CD14-positive monocyte (primary cell): ENCODE results near the gene DDC. TPM values are rescaled to one million over a fixed set of nuclear protein-coding genes. Genes with fewer than 3 reads are reported as not detected.

Experiments
- DNase-seq, 3 donors: peaks; one replicate each; pipeline ENCODE4 v3.0.0-alpha.2; 2011 to 2022
- H2AFZ ChIP-seq: 2 replicates; pipeline ENCODE4 v1.6.0; 2012; ENCODE audit warnings: mild to moderate bottlenecking, low read depth, low read length, inconsistent platforms; ENCODE audit not compliant: insufficient read depth, poor library complexity, severe bottlenecking
- H3K27ac ChIP-seq, 2 donors: 1 replicate in 1 of 2; 2 replicates in 1 of 2; pipeline ENCODE4 v1.5.1; 2012 to 2013; ENCODE audit warnings: low read length in 2 of 2, control low read depth in 1 of 2, inconsistent platforms in 1 of 2, low read depth in 1 of 2, mild to moderate bottlenecking in 1 of 2
- H3K27me3 ChIP-seq, 2 donors: one replicate each; pipeline versions ENCODE4 v1.6.0 to v1.6.1; 2011 to 2013; ENCODE audit warnings: low read length in 2 of 2; ENCODE audit not compliant: control insufficient read depth in 2 of 2, insufficient read depth in 2 of 2
- H3K36me3 ChIP-seq, 2 donors: replicated peaks in 1 of 2; 1 replicate in 1 of 2; 2 replicates in 1 of 2; pipeline versions ENCODE4 v1.5.1 to v1.6.1; 2012 to 2013; ENCODE audit warnings: low read length in 2 of 2, control low read depth in 1 of 2, inconsistent platforms in 1 of 2, mild to moderate bottlenecking in 1 of 2; ENCODE audit not compliant: insufficient read depth in 2 of 2, control insufficient read depth in 1 of 2
- H3K4me1 ChIP-seq, 2 donors: 1 replicate in 1 of 2; 2 replicates in 1 of 2; pipeline versions ENCODE4 v1.5.1 to v1.6.1; 2012 to 2013; ENCODE audit warnings: low read length in 2 of 2, control low read depth in 1 of 2, inconsistent platforms in 1 of 2, mild to moderate bottlenecking in 1 of 2, moderate library complexity in 1 of 2; ENCODE audit not compliant: insufficient read depth in 2 of 2, control insufficient read depth in 1 of 2
- H3K4me2 ChIP-seq: replicated peaks from 2 replicates; pipeline ENCODE3; 2012; ENCODE audit warnings: low read length, moderate library complexity, mild to moderate bottlenecking; ENCODE audit not compliant: poor library complexity, severe bottlenecking; ENCODE audit errors: extremely low read depth
- H3K4me3 ChIP-seq, 3 experiments: fragments of 200-600 bp in 1 of 3; sonication (generic) in 1 of 3; replicated peaks in 1 of 3; 1 replicate in 2 of 3; 2 replicates in 1 of 3; pipeline ENCODE4 v1.5.1; 2011 to 2013; ENCODE audit warnings: low read length in 3 of 3, mild to moderate bottlenecking in 3 of 3, control low read depth in 2 of 3, low read depth in 2 of 3, inconsistent platforms in 1 of 3, moderate library complexity in 1 of 3
- H3K79me2 ChIP-seq: 2 replicates; pipeline ENCODE4 v1.6.0; 2012; ENCODE audit warnings: mild to moderate bottlenecking, control low read depth, inconsistent platforms, low read length, moderate library complexity; ENCODE audit not compliant: insufficient read depth
- H3K9ac ChIP-seq: 2 replicates; pipeline ENCODE4 v1.6.0; 2017; ENCODE audit warnings: low read length, mild to moderate bottlenecking; ENCODE audit not compliant: insufficient read depth, poor library complexity, severe bottlenecking
- H3K9me3 ChIP-seq, 2 donors: replicated peaks in 1 of 2; 1 replicate in 1 of 2; 2 replicates in 1 of 2; pipeline versions ENCODE4 v1.5.1 to v1.6.1; 2012 to 2013; ENCODE audit warnings: low read length in 2 of 2, control low read depth in 1 of 2; ENCODE audit not compliant: control insufficient read depth in 1 of 2, insufficient read depth in 1 of 2
- H4K20me1 ChIP-seq: 2 replicates; pipeline ENCODE4 v1.6.0; 2012; ENCODE audit warnings: mild to moderate bottlenecking, low read length, control low read depth, moderate library complexity; ENCODE audit not compliant: insufficient read depth
- H3K27ac Mint-ChIP-seq, 7 donors: one replicate each; pipeline ENCODE4 v1.8.0; 2020; ENCODE audit warnings: mild to moderate bottlenecking in 7 of 7, mixed read lengths in 7 of 7, moderate library complexity in 6 of 7, inconsistent platforms in 2 of 7
- H3K27me3 Mint-ChIP-seq, 3 donors: one replicate each; pipeline ENCODE4 v1.8.0; 2021 to 2022; ENCODE audit warnings: low read depth in 3 of 3, mild to moderate bottlenecking in 3 of 3, mixed read lengths in 3 of 3, moderate library complexity in 3 of 3, inconsistent platforms in 1 of 3
- H3K36me3 Mint-ChIP-seq, 2 donors: one replicate each; pipeline ENCODE4 v1.8.0; 2020; ENCODE audit warnings: mixed read lengths in 2 of 2, inconsistent platforms in 1 of 2, mild to moderate bottlenecking in 1 of 2
- H3K4me1 Mint-ChIP-seq: one replicate; pipeline ENCODE4 v1.8.0; 2020; ENCODE audit warnings: mild to moderate bottlenecking, mixed read lengths
- H3K4me3 Mint-ChIP-seq, 2 donors: one replicate each; pipeline ENCODE4 v1.8.0; 2020; ENCODE audit warnings: mild to moderate bottlenecking in 2 of 2, mixed read lengths in 2 of 2, moderate library complexity in 1 of 2
- H3K9me3 Mint-ChIP-seq, 7 donors: one replicate each; pipeline ENCODE4 v1.8.0; 2020 to 2022; ENCODE audit warnings: mixed read lengths in 7 of 7, mild to moderate bottlenecking in 6 of 7, moderate library complexity in 6 of 7, inconsistent platforms in 2 of 7
- WGBS: methylation state at CpG from one replicate; pipeline ENCODE4 v1.1.5; 2013; ENCODE audit warnings: missing lambda C conversion rate; ENCODE audit not compliant: insufficient coverage; 5-methylcytosine and 5-hydroxymethylcytosine counted together
- intact Hi-C, 2 donors: fragments of 100-400 bp; cut with micrococcal nuclease; formaldehyde crosslinking; loops; one replicate each; pipeline versions ENCODE4 v1.15.0 to v1.15.1; 2023
- polyA plus RNA-seq, 3 donors: library from polyadenylated mRNA; depleted of rRNA in 1 of 3; unstranded in 2 of 3; stranded (reverse) in 1 of 3; fragments of 300-500 nt in 2 of 3; fragments of >200 nt in 1 of 3; fragmentation: Illumina TruSeq in 2 of 3; gene quantifications; 1 replicate in 2 of 3; 2 replicates in 1 of 3; pipeline ENCODE4 v1.2.3, GENCODE V29; 2012 to 2021
- TF ChIP-seq, protein P1 (sequence below): fragments of 200-600 bp; IDR thresholded peaks from one replicate; pipeline ENCODE4 v1.8.0; 2022; ENCODE audit warnings: antibody characterized with exemption, mild to moderate bottlenecking

DDC gene
- polyA plus RNA-seq, 3 donors = not detected

GRCh38 chr7:50446542-50446960 lies 118.7 kb downstream of the DDC start:
- Histone ChIP-seq H3K9ac (no peak overlapping the region), H2AFZ (no peak overlapping the region), H3K4me1 (peaks cover 11 to 18% of the 10 kb centered on the region in 2 donors), H3K4me2 (no peak overlapping the region), H3K36me3 (peaks cover 22 to 48% of the 10 kb centered on the region in 2 donors), H3K4me3 (no peak overlapping the region), H4K20me1 (no peaks in the 10 kb centered on the region), H3K9me3 (no peaks in the 10 kb centered on the region), H3K79me2 (peaks cover 71% of the 10 kb centered on the region), H3K27ac (no peak overlapping the region), H3K27me3 (no peaks in the 10 kb centered on the region)
- no peaks in the 10 kb centered on the region for H3K9me3 Mint-ChIP-seq
- whole genome bisulfite sequencing = no CpG with 5 or more reads among the region's 4 CpGs
- TF ChIP-seq, protein P1, sequence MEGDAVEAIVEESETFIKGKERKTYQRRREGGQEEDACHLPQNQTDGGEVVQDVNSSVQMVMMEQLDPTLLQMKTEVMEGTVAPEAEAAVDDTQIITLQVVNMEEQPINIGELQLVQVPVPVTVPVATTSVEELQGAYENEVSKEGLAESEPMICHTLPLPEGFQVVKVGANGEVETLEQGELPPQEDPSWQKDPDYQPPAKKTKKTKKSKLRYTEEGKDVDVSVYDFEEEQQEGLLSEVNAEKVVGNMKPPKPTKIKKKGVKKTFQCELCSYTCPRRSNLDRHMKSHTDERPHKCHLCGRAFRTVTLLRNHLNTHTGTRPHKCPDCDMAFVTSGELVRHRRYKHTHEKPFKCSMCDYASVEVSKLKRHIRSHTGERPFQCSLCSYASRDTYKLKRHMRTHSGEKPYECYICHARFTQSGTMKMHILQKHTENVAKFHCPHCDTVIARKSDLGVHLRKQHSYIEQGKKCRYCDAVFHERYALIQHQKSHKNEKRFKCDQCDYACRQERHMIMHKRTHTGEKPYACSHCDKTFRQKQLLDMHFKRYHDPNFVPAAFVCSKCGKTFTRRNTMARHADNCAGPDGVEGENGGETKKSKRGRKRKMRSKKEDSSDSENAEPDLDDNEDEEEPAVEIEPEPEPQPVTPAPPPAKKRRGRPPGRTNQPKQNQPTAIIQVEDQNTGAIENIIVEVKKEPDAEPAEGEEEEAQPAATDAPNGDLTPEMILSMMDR = no peak
- no peak for DNase-seq
- peaks cover 34% of the 10 kb centered on the region in 2 donors for H3K36me3 Mint-ChIP-seq
- peaks cover 18% of the 10 kb centered on the region for H3K4me1 Mint-ChIP-seq
- no peaks in the 10 kb centered on the region for H3K27me3 Mint-ChIP-seq
- intact Hi-C loops = no loop called here
- no peak overlapping the region for H3K4me3 Mint-ChIP-seq
- no peak overlapping the region for H3K27ac Mint-ChIP-seq

DNA sequence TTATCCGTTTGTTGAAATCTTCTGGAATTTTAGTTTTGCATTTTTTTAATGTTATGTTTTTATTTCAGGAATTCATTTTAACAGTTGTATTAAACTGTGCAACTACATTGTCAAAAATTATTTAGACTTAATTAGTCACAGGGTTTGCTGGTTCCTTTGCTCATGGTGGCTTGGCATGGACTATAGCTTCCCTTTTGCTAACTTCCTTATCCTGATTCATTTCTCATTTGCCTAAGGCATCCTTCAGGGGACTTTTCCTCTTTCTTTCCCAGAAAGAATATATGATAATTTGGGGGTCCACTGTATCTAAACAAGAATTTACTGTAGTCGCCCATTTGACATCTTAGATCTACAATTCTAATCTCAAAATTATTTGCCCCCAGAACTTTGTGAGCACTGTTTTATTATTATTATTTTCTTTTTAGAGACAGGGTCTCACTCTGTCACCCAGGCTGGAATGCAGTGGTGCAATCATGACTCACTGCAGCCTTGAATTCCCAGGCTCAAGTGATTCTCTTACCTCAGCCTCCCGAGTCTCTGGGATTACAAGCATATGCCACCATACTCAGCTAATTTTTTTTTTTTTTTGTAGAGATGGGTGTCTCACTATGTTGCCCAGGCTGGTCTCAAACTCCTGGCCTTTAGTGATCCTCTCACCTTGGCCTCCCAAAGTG lies 128.9 kb downstream of the DDC start:
- peaks cover 0 to 2% (median 0%) of the 10 kb centered on the region in 7 donors for H3K9me3 Mint-ChIP-seq
- H3K4me3 ChIP-seq = no peak overlapping the region
- peak overlapping the region; percentile 68 to 89 (median 85) for H3K27ac Mint-ChIP-seq
- peak; percentile 43 to 83 (median 58) for DNase-seq
- H3K27ac ChIP-seq = peak overlapping the region in 1 of 2 donors; percentile 70
- no peaks in the 10 kb centered on the region for H3K27me3 ChIP-seq
- intact Hi-C loops = no loop called here
- H3K36me3 ChIP-seq = peaks cover 9 to 28% of the 10 kb centered on the region in 2 donors
- no peak overlapping the region for H3K9ac ChIP-seq
- TF ChIP-seq, protein P1 = no peak
- no peaks in the 10 kb centered on the region for H4K20me1 ChIP-seq
- H3K79me2 ChIP-seq = peaks cover 2% of the 10 kb centered on the region
- no peak overlapping the region for H2AFZ ChIP-seq
- peaks cover 11 to 25% of the 10 kb centered on the region in 2 donors for H3K36me3 Mint-ChIP-seq
- peaks cover 9 to 14% of the 10 kb centered on the region in 2 donors for H3K4me1 ChIP-seq
- no peak overlapping the region for H3K4me2 ChIP-seq
- WGBS = no CpG with 5 or more reads among the region's 3 CpGs
- H3K27me3 Mint-ChIP-seq = peaks cover 0 to 4% (median 2%) of the 10 kb centered on the region in 3 donors
- H3K9me3 ChIP-seq = peaks cover 3 to 4% of the 10 kb centered on the region in 2 donors
- peaks cover 15% of the 10 kb centered on the region for H3K4me1 Mint-ChIP-seq
- H3K4me3 Mint-ChIP-seq = peak overlapping the region in 1 of 2 donors; percentile 55
